ENCODE results near the gene FBXO42. TPM values are rescaled to one million over a fixed set of nuclear protein-coding genes. Genes with fewer than 3 reads are reported as not detected.

The FBXO42 gene
- total and polyA plus RNA-seq, 2 experiments from 2014 or later: 6.0 to 20.7 TPM

DNA sequence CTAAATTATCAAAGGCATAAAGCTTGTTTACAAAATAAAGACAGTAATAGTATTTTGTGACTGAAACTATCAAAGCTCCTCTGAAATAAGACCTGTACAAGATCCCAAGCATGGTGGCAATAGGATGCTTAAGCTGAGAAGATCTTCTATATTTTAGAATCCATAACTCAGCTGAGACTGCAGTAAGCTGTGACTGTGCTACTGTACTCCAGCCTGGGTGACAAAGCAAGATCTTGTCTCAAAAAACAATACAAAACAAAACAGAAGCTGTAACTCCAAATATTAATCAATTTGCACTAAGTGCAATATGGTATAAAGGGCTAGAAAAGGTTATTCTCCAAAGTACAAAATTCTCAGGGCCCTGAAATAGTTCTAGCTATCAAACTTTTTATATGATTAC is 59.5 kb downstream of the FBXO42 start:
- Histone ChIP-seq H3K36me3 (ENCODE audit: insufficient read depth) (no peaks in the 10 kb centered on the region), H3K4me3 (no peak overlapping the region), H3K4me1 (ENCODE audit: insufficient read depth) (peaks cover 6% of the 10 kb centered on the region; the same call in 1 of the 2 replicates), H3F3A (replicated peaks; ENCODE audit: low read depth) (no peaks in the 10 kb centered on the region), H3K9me2 (ENCODE audit: insufficient read depth) (no peaks in the 10 kb centered on the region), H3K4me2 (no peak overlapping the region), H4K20me1 (replicated peaks; ENCODE audit: insufficient read depth) (0 out of 2 replicates have a peak, but pooled peaks cover 7% of the 10 kb centered on the region), H3K27ac (ENCODE audit: low read depth) (no peak overlapping the region), H3K27me3 (ENCODE audit: insufficient read depth) (no peaks in the 10 kb centered on the region), H2AFZ (no peak overlapping the region), H3K79me2 (replicated peaks; ENCODE audit: insufficient read depth) (peaks cover 3% of the 10 kb centered on the region; the same call in 1 of the 2 replicates)
- H3K4me3 Mint-ChIP-seq: no peak overlapping the region
- no peaks in the 10 kb centered on the region for H3K9me3 Mint-ChIP-seq
- peaks cover 19% of the 10 kb centered on the region for H3K36me3 Mint-ChIP-seq (ENCODE audit: low read depth)
- DNase-seq (ENCODE audit: low spot score) (no peak), ATAC-seq (no peak)
- TF ChIP-seq REST (IDR thresholded peaks at IDR 0.05; ENCODE audit: unreplicated experiment) (no peak), ZNF331 (CRISPR knock-in tag; IDR thresholded peaks at IDR 0.05; ENCODE audit: low read depth) (no peak), STAT1 (IDR thresholded peaks at IDR 0.05; ENCODE audit: unreplicated experiment) (no peak), CREB1 (CRISPR knock-in tag; IDR thresholded peaks at IDR 0.05; ENCODE audit: low read depth) (no peak), EZH2 (IDR thresholded peaks at IDR 0.05; ENCODE audit: low read depth, unreplicated experiment) (no peak), EZH2phosphoT487 (IDR thresholded peaks at IDR 0.05; ENCODE audit: unreplicated experiment) (no peak), NANOG (IDR thresholded peaks at IDR 0.05; ENCODE audit: borderline replicate concordance) (no peak)
- TF ChIP-seq, protein P1, sequence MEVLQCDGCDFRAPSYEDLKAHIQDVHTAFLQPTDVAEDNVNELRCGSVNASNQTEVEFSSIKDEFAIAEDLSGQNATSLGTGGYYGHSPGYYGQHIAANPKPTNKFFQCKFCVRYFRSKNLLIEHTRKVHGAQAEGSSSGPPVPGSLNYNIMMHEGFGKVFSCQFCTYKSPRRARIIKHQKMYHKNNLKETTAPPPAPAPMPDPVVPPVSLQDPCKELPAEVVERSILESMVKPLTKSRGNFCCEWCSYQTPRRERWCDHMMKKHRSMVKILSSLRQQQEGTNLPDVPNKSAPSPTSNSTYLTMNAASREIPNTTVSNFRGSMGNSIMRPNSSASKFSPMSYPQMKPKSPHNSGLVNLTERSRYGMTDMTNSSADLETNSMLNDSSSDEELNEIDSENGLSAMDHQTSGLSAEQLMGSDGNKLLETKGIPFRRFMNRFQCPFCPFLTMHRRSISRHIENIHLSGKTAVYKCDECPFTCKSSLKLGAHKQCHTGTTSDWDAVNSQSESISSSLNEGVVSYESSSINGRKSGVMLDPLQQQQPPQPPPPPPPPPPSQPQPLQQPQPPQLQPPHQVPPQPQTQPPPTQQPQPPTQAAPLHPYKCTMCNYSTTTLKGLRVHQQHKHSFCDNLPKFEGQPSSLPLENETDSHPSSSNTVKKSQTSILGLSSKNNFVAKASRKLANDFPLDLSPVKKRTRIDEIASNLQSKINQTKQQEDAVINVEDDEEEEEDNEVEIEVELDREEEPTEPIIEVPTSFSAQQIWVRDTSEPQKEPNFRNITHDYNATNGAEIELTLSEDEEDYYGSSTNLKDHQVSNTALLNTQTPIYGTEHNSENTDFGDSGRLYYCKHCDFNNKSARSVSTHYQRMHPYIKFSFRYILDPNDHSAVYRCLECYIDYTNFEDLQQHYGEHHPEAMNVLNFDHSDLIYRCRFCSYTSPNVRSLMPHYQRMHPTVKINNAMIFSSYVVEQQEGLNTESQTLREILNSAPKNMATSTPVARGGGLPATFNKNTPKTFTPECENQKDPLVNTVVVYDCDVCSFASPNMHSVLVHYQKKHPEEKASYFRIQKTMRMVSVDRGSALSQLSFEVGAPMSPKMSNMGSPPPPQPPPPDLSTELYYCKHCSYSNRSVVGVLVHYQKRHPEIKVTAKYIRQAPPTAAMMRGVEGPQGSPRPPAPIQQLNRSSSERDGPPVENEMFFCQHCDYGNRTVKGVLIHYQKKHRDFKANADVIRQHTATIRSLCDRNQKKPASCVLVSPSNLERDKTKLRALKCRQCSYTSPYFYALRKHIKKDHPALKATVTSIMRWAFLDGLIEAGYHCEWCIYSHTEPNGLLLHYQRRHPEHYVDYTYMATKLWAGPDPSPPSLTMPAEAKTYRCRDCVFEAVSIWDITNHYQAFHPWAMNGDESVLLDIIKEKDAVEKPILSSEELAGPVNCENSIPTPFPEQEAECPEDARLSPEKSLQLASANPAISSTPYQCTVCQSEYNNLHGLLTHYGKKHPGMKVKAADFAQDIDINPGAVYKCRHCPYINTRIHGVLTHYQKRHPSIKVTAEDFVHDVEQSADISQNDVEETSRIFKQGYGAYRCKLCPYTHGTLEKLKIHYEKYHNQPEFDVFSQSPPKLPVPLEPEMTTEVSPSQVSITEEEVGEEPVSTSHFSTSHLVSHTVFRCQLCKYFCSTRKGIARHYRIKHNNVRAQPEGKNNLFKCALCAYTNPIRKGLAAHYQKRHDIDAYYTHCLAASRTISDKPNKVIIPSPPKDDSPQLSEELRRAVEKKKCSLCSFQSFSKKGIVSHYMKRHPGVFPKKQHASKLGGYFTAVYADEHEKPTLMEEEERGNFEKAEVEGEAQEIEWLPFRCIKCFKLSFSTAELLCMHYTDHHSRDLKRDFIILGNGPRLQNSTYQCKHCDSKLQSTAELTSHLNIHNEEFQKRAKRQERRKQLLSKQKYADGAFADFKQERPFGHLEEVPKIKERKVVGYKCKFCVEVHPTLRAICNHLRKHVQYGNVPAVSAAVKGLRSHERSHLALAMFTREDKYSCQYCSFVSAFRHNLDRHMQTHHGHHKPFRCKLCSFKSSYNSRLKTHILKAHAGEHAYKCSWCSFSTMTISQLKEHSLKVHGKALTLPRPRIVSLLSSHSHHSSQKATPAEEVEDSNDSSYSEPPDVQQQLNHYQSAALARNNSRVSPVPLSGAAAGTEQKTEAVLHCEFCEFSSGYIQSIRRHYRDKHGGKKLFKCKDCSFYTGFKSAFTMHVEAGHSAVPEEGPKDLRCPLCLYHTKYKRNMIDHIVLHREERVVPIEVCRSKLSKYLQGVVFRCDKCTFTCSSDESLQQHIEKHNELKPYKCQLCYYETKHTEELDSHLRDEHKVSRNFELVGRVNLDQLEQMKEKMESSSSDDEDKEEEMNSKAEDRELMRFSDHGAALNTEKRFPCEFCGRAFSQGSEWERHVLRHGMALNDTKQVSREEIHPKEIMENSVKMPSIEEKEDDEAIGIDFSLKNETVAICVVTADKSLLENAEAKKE (CRISPR knock-in tag; IDR thresholded peaks at IDR 0.05): no peak
- H3K27ac Mint-ChIP-seq: no peak overlapping the region
- H3K4me1 Mint-ChIP-seq: peaks cover 16% of the 10 kb centered on the region
- H3K27me3 Mint-ChIP-seq (ENCODE audit: insufficient read depth, low read depth, poor library complexity): no peaks in the 10 kb centered on the region
